ENCODE measurements around the gene PHLDA1. TPM values are rescaled to one million over a fixed set of nuclear protein-coding genes. Genes with fewer than 3 reads are reported as not detected.

Gene PHLDA1
- total RNA-seq, 1 donor from 2014 or later = 9.9 TPM

DNA sequence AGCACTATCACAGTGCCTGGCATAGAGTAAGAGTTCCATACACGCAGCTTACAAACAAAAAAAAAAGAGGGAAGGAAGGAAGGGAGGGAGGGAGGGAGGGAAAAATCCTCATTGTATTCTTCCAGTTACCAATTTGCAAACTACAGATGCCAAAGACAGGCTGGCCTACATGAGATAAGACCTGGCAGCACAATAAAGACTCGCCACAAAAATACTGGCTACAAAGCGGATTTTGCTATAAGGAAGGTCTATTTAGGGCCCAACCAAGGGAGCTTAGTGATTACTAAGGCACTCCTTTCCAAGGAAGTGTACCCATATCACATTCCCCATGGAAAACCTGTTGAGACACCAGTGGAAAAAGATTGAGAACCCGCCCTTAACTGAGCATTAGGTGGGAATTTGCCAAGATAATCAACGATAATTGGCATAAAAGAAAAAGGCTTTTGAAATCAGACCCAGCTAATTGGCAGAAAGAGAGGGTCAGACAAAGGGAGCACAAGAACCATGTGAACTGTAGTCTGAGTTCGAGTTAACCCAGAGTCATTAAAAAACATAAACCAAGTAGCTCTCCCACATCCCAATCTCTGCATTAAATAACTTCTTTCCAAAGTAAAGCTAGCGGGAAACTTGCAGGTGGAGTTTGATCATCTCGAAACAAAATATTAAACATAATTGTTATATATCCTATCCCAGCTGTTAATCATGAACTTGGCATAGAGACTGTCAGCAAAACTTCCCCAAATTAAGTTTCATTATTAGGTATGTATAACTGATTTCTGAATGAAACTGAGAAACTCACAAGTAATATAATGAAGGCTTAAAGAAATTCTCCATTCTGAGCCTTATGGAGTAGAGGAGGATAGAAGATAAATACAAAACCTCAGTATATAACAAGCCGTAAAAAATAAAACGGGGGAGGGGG is 50.1 kb downstream of the PHLDA1 start:
- Histone ChIP-seq H3K27ac (ENCODE audit: low read depth, low read length) (no peak overlapping the region), H3K4me1 (ENCODE audit: control insufficient read depth in 3 of 3, insufficient read depth in 3 of 3, low read length in 3 of 3) (peaks cover 3 to 25% (median 8%) of the 10 kb centered on the region in 3 donors)

DNA sequence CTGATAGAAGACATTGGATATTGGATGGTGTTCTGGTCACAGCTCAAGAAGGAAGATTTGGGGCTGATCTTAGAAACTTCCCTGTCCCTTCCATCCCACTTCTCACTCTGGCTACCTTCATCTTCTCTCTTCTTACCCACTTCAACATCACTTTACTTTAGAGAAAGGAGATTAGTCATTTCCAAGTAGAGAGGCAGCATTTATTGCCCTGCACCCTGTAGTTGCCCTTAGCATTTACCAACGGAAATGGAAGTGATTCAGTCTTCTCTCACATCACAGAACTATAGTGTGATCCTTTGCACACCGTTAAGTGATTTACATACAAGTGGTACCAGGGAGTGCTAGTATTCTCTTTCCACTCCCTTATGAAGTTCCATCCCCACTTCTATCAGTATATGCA is 52.4 kb downstream of the PHLDA1 start:
- H3K9ac ChIP-seq (ENCODE audit: low read depth in 1 of 3, low read length in 3 of 3) = no peak overlapping the region
- H3K4me1 ChIP-seq (ENCODE audit: control insufficient read depth in 3 of 3, insufficient read depth in 3 of 3, low read length in 3 of 3) = peaks cover 7 to 25% (median 13%) of the 10 kb centered on the region in 3 donors

More for the DNA sequence above, 50.1 kb downstream of the PHLDA1 start:
- no peaks in the 10 kb centered on the region for H3K9me3 ChIP-seq (ENCODE audit: control insufficient read depth in 3 of 3, low read length in 3 of 3)
- no peaks in the 10 kb centered on the region for H3K36me3 ChIP-seq (ENCODE audit: control insufficient read depth in 3 of 3, insufficient read depth in 3 of 3, low read length in 3 of 3)
- no peaks in the 10 kb centered on the region for H3K27me3 ChIP-seq (ENCODE audit: control insufficient read depth in 3 of 3, insufficient read depth in 3 of 3, low read length in 3 of 3)
- no peak overlapping the region for H3K4me3 ChIP-seq (ENCODE audit: low read length in 3 of 3)
- no peak overlapping the region for H3K9ac ChIP-seq (ENCODE audit: low read depth in 1 of 3, low read length in 3 of 3)

DNA sequence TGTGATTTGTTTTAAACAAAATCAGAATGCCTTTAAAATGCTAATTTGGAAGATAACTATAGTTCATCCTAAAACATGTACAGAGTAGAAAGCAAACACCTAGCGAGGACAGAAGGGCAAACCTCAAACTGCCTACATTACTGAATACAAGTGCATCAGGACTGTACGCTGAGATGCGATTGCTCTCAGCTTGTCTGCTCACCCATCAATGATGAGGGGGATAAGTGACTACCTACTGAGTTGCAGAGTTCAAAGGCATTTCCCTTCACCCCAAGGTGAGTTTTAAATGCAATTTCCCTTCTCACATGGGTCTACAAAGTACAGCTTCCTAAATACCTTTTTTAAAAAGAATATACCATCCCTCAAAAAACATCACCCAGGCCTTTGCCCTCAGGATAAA is 52.9 kb downstream of the PHLDA1 start:
- H3K27ac ChIP-seq (ENCODE audit: low read depth, low read length) = peak overlapping the region; percentile 77
- no peaks in the 10 kb centered on the region for H3K36me3 ChIP-seq (ENCODE audit: control insufficient read depth in 3 of 3, insufficient read depth in 3 of 3, low read length in 3 of 3)
- no peak overlapping the region for H3K9ac ChIP-seq (ENCODE audit: low read depth in 1 of 3, low read length in 3 of 3)
- H3K4me1 ChIP-seq (ENCODE audit: control insufficient read depth in 3 of 3, insufficient read depth in 3 of 3, low read length in 3 of 3) = peaks cover 8 to 25% (median 13%) of the 10 kb centered on the region in 3 donors
- no peaks in the 10 kb centered on the region for H3K9me3 ChIP-seq (ENCODE audit: control insufficient read depth in 3 of 3, low read length in 3 of 3)
- H3K4me3 ChIP-seq (ENCODE audit: low read length in 3 of 3) = no peak overlapping the region
- H3K27me3 ChIP-seq (ENCODE audit: control insufficient read depth in 3 of 3, insufficient read depth in 3 of 3, low read length in 3 of 3) = no peaks in the 10 kb centered on the region

More for the DNA sequence above, 52.4 kb downstream of the PHLDA1 start:
- Histone ChIP-seq H3K36me3 (ENCODE audit: control insufficient read depth in 3 of 3, insufficient read depth in 3 of 3, low read length in 3 of 3) (no peaks in the 10 kb centered on the region), H3K27ac (ENCODE audit: low read depth, low read length) (peak overlapping the region; percentile 77), H3K27me3 (ENCODE audit: control insufficient read depth in 3 of 3, insufficient read depth in 3 of 3, low read length in 3 of 3) (no peaks in the 10 kb centered on the region), H3K9me3 (ENCODE audit: control insufficient read depth in 3 of 3, low read length in 3 of 3) (no peaks in the 10 kb centered on the region), H3K4me3 (ENCODE audit: low read length in 3 of 3) (no peak overlapping the region)

DNA sequence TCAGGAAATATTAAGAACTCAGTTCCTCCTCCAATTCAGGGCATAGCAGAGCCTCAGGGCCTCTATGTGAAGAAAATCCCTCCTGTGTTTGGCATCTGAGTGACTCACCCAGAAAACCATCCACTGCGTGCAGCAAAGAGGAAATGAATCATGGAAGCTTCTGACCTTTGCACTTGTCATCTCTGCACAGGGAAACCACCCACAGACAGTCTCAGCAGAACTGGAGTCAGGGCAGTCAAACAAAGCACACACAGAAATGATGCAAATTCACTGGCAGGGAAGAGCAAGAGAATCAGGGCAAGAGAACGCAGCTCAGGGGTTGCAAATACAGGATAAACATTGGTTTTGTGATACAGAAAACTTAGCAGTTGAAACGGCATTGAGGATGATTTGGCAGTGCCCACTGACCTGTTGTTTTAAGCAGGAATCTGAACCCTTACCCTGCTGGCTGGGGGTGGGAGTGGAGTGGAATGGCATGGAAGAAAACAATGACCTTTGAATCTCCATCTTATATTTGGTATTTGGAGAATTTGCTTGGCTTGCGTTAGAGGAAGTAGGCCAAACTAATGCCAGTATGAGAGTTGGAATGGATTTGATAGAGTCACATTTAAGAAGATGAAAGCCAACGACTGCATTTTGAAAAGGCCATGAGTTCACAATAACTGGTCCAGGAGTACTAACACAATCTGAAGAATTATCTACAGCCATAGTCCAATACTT is 53.5 kb downstream of the PHLDA1 start:
- H3K9ac ChIP-seq (ENCODE audit: low read depth in 1 of 3, low read length in 3 of 3) = peak overlapping the region in 1 of 3 donors; percentile 28
- H3K27ac ChIP-seq (ENCODE audit: low read depth, low read length) = peak overlapping the region; percentile 77
- H3K36me3 ChIP-seq (ENCODE audit: control insufficient read depth in 3 of 3, insufficient read depth in 3 of 3, low read length in 3 of 3) = no peaks in the 10 kb centered on the region
- peaks cover 8 to 20% (median 11%) of the 10 kb centered on the region in 3 donors for H3K4me1 ChIP-seq (ENCODE audit: control insufficient read depth in 3 of 3, insufficient read depth in 3 of 3, low read length in 3 of 3)
- H3K9me3 ChIP-seq (ENCODE audit: control insufficient read depth in 3 of 3, low read length in 3 of 3) = no peaks in the 10 kb centered on the region
- no peaks in the 10 kb centered on the region for H3K27me3 ChIP-seq (ENCODE audit: control insufficient read depth in 3 of 3, insufficient read depth in 3 of 3, low read length in 3 of 3)
- no peak overlapping the region for H3K4me3 ChIP-seq (ENCODE audit: low read length in 3 of 3)

DNA sequence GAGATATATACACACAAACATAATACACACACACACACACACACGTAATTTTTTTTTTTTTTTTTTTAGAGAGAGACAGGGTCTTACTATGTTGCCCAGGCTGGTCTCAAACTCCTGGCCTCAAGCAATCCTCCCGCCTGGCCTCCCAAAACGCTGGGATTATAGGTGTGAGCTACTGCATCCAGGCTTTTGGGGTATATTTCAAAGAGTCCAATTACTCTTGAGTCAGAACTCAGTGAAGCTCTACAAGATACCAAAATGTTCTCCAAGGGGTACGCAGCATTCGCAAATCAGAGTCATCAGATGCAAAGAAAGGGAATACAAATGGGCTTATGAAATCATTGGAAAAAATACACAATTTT is 54.0 kb downstream of the PHLDA1 start:
- Histone ChIP-seq H3K4me1 (ENCODE audit: control insufficient read depth in 3 of 3, insufficient read depth in 3 of 3, low read length in 3 of 3) (peaks cover 8 to 15% (median 10%) of the 10 kb centered on the region in 3 donors), H3K9me3 (ENCODE audit: control insufficient read depth in 3 of 3, low read length in 3 of 3) (no peaks in the 10 kb centered on the region), H3K9ac (ENCODE audit: low read depth in 1 of 3, low read length in 3 of 3) (peak overlapping the region in 1 of 3 donors; percentile 28), H3K27ac (ENCODE audit: low read depth, low read length) (peak overlapping the region; percentile 77), H3K27me3 (ENCODE audit: control insufficient read depth in 3 of 3, insufficient read depth in 3 of 3, low read length in 3 of 3) (no peaks in the 10 kb centered on the region), H3K36me3 (ENCODE audit: control insufficient read depth in 3 of 3, insufficient read depth in 3 of 3, low read length in 3 of 3) (no peaks in the 10 kb centered on the region), H3K4me3 (ENCODE audit: low read length in 3 of 3) (no peak overlapping the region)

DNA sequence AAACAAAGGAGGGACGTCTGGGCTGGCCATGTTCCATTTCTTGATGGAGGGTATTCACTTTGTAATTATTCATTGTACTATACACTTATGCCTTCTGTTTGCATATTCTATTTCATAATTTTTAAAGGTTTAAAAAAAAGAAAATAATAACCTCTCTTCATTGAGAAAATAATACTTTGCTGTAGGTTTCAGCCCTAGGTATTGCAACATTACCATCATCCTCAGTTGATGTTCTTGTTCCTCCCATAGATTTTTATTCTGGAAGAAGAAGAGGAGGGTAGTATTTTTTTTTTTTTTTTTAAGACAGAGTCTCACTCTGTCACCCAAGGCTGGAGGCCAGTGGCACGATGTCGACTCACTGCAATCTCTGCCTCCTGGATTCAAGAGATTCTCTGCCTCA is 54.7 kb downstream of the PHLDA1 start:
- peak overlapping the region; percentile 77 for H3K27ac ChIP-seq (ENCODE audit: low read depth, low read length)
- H3K9me3 ChIP-seq (ENCODE audit: control insufficient read depth in 3 of 3, low read length in 3 of 3) = no peaks in the 10 kb centered on the region
- H3K4me3 ChIP-seq (ENCODE audit: low read length in 3 of 3) = no peak overlapping the region
- peaks cover 8 to 15% (median 10%) of the 10 kb centered on the region in 3 donors for H3K4me1 ChIP-seq (ENCODE audit: control insufficient read depth in 3 of 3, insufficient read depth in 3 of 3, low read length in 3 of 3)
- H3K9ac ChIP-seq (ENCODE audit: low read depth in 1 of 3, low read length in 3 of 3) = no peak overlapping the region
- H3K27me3 ChIP-seq (ENCODE audit: control insufficient read depth in 3 of 3, insufficient read depth in 3 of 3, low read length in 3 of 3) = no peaks in the 10 kb centered on the region
- no peaks in the 10 kb centered on the region for H3K36me3 ChIP-seq (ENCODE audit: control insufficient read depth in 3 of 3, insufficient read depth in 3 of 3, low read length in 3 of 3)

DNA sequence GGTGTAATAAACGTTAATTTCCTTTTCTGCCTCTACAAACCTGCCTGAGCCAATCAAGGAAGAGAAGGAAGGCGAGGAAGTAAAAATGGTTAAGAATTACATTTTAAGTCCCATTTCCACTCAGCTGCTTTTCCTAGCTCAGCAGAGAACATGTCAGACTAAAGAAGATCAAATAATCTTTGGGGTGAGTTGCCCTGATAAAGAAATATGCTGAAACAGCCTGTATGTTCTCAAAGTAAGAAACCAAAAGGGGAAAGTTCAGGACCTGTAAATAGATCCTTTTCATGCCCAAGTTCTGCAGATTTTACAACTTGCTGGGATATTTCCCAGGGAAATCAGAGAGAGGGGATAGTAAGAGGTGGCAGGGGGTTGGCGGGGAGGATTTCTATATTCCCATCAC is 55.5 kb downstream of the PHLDA1 start:
- peaks cover 8 to 15% (median 10%) of the 10 kb centered on the region in 3 donors for H3K4me1 ChIP-seq (ENCODE audit: control insufficient read depth in 3 of 3, insufficient read depth in 3 of 3, low read length in 3 of 3)
- H3K9me3 ChIP-seq (ENCODE audit: control insufficient read depth in 3 of 3, low read length in 3 of 3) = no peaks in the 10 kb centered on the region
- no peak overlapping the region for H3K4me3 ChIP-seq (ENCODE audit: low read length in 3 of 3)
- H3K36me3 ChIP-seq (ENCODE audit: control insufficient read depth in 3 of 3, insufficient read depth in 3 of 3, low read length in 3 of 3) = no peaks in the 10 kb centered on the region
- no peaks in the 10 kb centered on the region for H3K27me3 ChIP-seq (ENCODE audit: control insufficient read depth in 3 of 3, insufficient read depth in 3 of 3, low read length in 3 of 3)
- H3K27ac ChIP-seq (ENCODE audit: low read depth, low read length) = peak overlapping the region; percentile 58
- no peak overlapping the region for H3K9ac ChIP-seq (ENCODE audit: low read depth in 1 of 3, low read length in 3 of 3)

DNA sequence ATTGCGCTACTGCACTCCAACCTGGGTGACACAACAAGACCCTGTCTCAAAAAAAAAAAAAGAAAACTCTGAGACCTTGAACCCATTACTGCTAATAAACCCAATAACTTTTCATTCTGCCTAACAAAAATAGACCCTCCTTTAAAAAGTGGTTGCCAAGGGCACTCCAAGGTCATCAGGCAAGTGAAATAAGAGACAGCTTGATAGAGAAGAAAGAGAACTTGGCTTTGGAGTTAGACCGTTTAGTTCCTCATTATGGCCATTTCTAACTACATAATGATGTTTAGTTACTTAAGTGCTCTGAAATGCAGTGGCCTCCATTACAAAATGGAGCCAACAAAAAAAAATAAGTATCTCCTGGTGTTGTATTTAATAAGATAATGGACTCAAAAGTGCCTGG is 55.9 kb downstream of the PHLDA1 start:
- no peaks in the 10 kb centered on the region for H3K27me3 ChIP-seq (ENCODE audit: control insufficient read depth in 3 of 3, insufficient read depth in 3 of 3, low read length in 3 of 3)
- no peaks in the 10 kb centered on the region for H3K9me3 ChIP-seq (ENCODE audit: control insufficient read depth in 3 of 3, low read length in 3 of 3)
- no peak overlapping the region for H3K9ac ChIP-seq (ENCODE audit: low read depth in 1 of 3, low read length in 3 of 3)
- peaks cover 8 to 15% (median 10%) of the 10 kb centered on the region in 3 donors for H3K4me1 ChIP-seq (ENCODE audit: control insufficient read depth in 3 of 3, insufficient read depth in 3 of 3, low read length in 3 of 3)
- no peak overlapping the region for H3K4me3 ChIP-seq (ENCODE audit: low read length in 3 of 3)
- H3K27ac ChIP-seq (ENCODE audit: low read depth, low read length) = peak overlapping the region; percentile 58
- no peaks in the 10 kb centered on the region for H3K36me3 ChIP-seq (ENCODE audit: control insufficient read depth in 3 of 3, insufficient read depth in 3 of 3, low read length in 3 of 3)

All from skeletal muscle tissue (tissue), 4 donors.